Measurements from ENCODE around the gene CEP120.
A peak's percentile ranks its signal among the peaks of the same experiment; 100 is the strongest.
"Not testable (repeated sequence)": the region's sequence is repeated elsewhere in the genome, so short reads cannot be mapped to it uniquely, and the experiment has no call there.

CEP120 gene

GRCh38 chr5:123423278-123424149 lies at the start of gene CEP120:
Gene CEP120, minus strand, starts transcription at chr5:123423403. Its CDS starts 405 bp downstream, at chr5:123422998.
- DNase-seq: peak; percentile 99

GRCh38 chr5:123472150-123472924 lies 49.1 kb upstream of the CEP120 start:
- DNase-seq: no peak

DNA sequence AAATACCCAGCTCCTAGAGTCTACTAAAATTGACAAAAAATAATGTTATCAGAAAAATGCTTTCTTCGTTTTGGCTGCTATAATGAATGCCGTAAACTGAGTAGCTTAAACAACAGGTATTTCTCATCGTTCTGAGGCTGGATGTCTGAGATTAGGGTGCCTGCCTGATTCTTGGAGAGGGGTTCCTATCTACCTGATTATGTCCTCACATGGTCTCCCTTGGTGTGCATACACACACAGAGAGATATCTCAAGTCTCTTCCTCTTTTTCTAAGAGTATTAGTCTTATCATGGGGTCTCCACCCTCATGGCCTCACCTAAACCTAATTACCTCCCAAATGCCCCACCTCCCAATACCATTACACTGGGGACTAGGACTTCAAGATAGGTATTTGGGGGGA lies 48.2 kb upstream of the CEP120 start:
- DNase-seq: no peak

DNA sequence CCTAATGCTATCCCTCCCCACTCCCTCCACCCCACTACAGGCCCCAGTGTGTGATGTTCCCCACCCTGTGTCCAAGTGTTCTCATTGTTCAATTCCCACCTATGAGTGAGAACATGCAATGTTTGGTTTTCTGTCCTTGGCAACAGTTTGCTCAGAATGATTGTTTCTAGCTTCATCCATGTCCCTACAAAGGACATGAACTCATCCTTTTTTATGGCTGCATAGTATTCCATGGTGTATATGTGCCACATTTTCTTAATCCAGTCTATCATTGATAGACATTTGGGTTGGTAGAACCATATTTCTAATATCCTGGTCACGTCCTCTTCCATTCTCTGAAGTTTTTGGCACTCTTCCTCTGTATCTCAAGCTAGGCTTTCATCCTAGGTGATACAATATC lies 43.6 kb upstream of the CEP120 start:
- not testable (repeated sequence) for DNase-seq

- DNase-seq: no peak
Observed at GRCh38 chr5:123460296-123460729, 37.1 kb upstream of the CEP120 start.

DNA sequence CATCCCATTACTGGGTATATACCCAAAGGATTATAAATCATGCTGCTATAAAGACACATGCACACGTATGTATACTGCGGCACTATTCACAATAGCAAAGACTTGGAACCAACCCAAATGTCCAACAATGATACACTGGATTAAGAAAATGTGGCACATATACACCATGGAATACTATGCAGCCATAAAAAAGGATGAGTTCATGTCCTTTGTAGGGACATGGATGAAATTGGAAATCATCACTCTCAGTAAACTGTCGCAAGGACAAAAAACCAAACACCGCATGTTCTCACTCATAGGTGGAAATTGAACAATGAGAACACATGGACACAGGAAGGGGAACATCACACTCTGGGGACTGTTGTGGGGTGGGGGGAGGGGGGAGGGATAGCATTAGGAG lies 35.8 kb upstream of the CEP120 start:
- DNase-seq: not testable (repeated sequence)

DNA sequence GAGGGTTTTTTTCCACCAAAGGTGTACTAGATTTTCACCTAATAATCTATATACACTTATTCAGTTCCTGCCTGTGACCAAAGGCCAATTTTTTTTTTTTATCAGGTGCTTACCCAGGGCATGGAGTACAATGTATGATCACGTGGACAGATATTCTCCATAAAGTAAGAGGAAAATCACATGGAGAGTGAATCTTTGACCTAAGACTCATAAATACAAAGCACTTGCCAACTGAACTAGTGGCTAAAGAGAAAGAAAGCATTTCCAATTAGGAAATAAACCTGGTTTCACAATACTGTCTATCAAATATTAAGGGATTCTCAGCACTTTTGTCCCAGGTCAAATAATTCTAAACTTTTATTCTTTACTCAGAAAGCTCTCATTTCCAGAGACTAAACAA lies 33.0 kb upstream of the CEP120 start:
- no peak for DNase-seq

DNA sequence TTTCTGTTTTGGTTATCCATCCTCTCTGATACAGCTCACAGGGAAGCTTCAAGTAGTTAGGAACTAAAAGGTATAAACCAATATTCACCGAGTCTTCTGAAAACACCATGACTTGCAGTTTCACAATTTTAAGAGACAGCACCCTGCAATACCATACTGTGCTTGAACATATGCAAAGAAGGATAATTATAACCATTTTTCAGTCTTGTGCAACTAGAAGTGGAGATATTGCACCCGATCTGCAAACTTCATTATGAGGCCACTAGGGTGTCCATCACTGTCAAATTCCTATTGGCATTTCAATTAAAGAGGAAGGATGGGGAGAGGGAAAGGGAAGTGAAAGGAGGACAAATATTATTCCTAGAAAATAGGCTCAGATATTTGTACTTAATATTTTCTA lies 32.4 kb upstream of the CEP120 start:
- no peak for DNase-seq

GRCh38 chr5:123455095-123455494 lies 31.9 kb upstream of the CEP120 start:
- DNase-seq: no peak

GRCh38 chr5:123454259-123454911 lies 31.2 kb upstream of the CEP120 start:
- DNase-seq: no peak

DNA sequence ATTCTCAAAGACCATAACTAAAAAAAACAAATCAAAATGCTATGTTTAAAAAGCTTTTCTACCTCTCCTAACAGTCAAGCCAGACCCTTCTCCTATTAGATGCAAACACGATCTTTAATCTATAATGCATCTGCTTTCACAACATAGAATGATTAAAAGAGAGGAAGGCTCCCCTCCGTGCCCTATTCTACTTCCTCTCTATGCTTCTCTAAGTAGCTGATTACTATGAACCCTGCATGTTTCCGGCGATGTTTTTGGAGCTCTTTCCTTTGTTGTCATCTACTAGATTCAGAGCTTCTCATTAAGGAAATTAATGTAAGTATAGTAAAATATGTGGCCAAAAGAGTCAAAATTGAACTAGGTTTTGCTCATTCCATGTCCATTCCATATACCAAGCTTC lies 29.2 kb upstream of the CEP120 start:
- no peak for DNase-seq

GRCh38 chr5:123451047-123451446 lies 27.8 kb upstream of the CEP120 start:
- no peak for DNase-seq

- peak; percentile 59 for DNase-seq
Observed at GRCh38 chr5:123450640-123451039, 27.4 kb upstream of the CEP120 start.

- DNase-seq: no peak
Observed at GRCh38 chr5:123450114-123450513, 26.9 kb upstream of the CEP120 start.

- peak; percentile 14 for DNase-seq
Observed at GRCh38 chr5:123449424-123449974, 26.3 kb upstream of the CEP120 start.

- DNase-seq: no peak
Observed at GRCh38 chr5:123448743-123449142, 25.5 kb upstream of the CEP120 start.

DNA sequence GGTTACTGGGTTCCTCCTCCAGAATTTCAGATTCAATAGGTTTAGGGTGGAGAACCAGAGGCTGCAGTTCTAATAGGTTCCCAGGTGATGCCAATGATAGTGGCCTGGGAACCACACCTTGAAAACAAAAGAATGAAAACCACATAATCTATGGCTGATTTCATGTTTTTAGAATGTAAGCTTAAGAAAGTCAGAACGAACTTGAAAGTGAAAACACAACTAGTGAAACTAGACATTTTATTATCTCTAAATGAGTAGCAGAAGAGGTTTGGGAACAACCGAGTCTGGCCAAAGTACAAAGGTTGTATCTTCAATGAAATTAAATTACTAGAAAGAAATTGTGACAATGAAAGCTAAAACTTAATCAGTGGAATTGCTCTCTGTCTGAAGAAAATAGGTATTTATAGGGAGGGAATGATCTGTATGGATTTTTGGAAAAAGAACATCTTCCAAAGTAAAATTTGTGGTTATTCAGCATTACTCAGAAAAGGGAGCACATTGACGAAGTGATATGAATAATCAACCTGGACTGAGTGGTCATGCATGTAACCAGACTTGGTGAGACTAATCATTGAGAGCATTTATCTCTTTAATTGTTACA lies 24.9 kb upstream of the CEP120 start:
- no peak for DNase-seq

DNA sequence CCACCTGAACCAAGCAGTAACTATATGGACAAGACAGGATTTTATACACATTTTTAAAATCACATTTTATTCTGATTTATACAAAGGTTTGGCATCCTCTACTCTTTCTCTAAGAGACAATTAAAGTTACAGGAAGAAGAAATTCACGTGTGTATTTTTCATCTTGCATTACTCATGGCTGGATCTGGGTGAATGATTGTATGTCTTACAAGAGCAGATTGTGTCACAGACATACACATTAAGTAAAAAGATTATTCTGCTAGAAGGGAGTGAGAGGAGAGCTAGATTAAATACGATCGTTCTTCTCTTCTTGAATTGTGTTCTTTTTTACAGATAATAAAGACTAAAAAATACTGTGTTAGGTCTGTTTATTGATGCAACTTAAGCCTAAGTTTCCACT lies 20.8 kb upstream of the CEP120 start:
- no peak for DNase-seq

DNA sequence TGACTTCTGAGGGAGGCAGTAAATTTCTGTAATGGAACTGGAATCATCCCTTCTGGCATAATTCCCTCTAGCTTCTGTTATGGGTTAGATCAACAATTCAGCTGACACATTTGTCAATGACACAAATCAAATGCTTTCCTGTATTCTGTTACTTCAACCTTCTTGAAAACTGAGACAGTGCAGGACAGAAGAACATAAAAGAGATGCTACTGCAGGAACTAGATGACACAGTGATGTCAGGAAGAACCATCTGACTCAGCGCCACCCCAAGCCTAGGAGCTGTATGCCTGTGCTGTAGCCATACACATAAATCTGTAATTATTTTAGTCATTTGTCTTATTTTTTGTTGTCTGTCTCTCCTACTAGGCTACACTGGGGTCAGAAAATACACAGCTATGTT lies 18.2 kb upstream of the CEP120 start:
- no peak for DNase-seq

DNA sequence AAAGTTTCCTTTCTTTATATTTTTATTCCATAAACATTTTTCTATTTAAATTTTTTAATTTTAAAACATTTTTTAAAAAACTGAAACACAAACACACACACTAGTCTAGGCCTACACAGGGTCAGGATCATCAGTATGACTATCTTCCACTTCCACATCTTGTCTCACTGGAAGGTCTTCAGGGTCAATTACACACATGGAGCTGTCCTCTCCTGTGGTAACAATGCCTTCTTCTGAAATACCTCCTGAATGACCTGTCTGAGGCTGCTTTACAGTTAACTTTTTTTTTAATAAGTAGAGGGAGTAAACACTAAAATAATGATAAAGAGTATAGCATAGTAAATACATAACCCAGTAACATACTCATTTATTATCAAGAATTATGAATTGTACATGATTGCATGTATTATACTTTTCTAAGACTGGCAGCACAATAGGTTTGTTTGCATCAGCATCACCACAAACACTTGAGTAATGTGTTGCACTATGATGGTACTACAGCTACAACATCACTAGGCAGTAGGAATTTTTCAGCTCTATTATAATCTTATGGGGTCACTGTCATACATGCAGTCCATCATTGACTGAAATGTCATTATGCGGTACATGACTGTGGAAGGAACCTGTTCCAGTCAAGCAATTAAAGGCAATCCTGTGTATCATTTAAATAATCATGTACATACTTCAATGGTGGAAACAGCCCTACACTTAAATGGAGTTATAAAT lies 17.4 kb upstream of the CEP120 start:
- DNase-seq: no peak

DNA sequence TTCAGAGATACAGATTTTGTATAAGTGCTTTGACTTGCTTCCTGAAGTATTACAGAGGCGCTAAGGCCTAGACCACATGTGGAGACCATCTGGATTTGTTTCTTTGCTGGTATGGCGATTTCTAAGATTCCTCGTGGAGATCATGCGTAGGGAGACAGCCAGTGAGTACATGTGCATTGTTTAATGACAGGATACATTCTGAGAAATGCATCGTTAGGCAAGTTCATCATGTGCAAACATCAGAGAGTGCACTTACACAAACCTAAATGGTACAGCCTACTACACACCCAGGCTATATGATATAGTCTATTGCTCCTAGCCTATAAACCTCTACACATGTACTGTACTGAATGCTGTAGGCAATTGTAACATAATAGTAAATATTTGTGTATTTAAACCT lies 16.5 kb upstream of the CEP120 start:
- no peak for DNase-seq

GRCh38 chr5:123438902-123439301 lies 15.7 kb upstream of the CEP120 start:
- DNase-seq: peak; percentile 63

Data from NCI-H2029 (cell line).